NCI-H524 treated with DMSO at 0.1 percent for 48 hours (cell line): ENCODE data around the gene SHC2.
A peak's percentile ranks its signal among the peaks of the same experiment; 100 is the strongest.
"Not testable (repeated sequence)": the region's sequence is repeated elsewhere in the genome, so short reads cannot be mapped to it uniquely, and the experiment has no call there.

ENCODE experiments used
- DNase-seq: peaks from one replicate; lab custom pipeline; 2025; lab: John Stamatoyannopoulos, UW

The SHC2 gene

GRCh38 chr19:492091-492531, 31.3 kb upstream of the SHC2 start:
- DNase-seq = no peak

GRCh38 chr19:491146-491741, 30.4 kb upstream of the SHC2 start:
- no peak for DNase-seq

GRCh38 chr19:489418-490196, 28.8 kb upstream of the SHC2 start:
- DNase-seq = no peak

- peak; percentile 43 for DNase-seq
Observed at GRCh38 chr19:488505-489417, 27.9 kb upstream of the SHC2 start.

GRCh38 chr19:485583-486236, 24.9 kb upstream of the SHC2 start:
- peak; percentile 34 for DNase-seq

GRCh38 chr19:485077-485476, 24.2 kb upstream of the SHC2 start:
- DNase-seq = no peak

- no peak for DNase-seq
Observed at GRCh38 chr19:484494-484893, 23.7 kb upstream of the SHC2 start.

- no peak for DNase-seq
Observed at GRCh38 chr19:483332-484072, 22.7 kb upstream of the SHC2 start.

- DNase-seq = no peak
Observed at GRCh38 chr19:482186-483041, 21.6 kb upstream of the SHC2 start.

- DNase-seq = not testable (repeated sequence)
Observed at GRCh38 chr19:481100-481499, 20.3 kb upstream of the SHC2 start.

- no peak for DNase-seq
Observed at GRCh38 chr19:480016-480855, 19.4 kb upstream of the SHC2 start.

- DNase-seq = no peak
Observed at GRCh38 chr19:478976-479375, 18.1 kb upstream of the SHC2 start.

GRCh38 chr19:478236-478903, 17.5 kb upstream of the SHC2 start:
- no peak for DNase-seq

- DNase-seq = no peak
Observed at GRCh38 chr19:475360-475759, 14.5 kb upstream of the SHC2 start.

GRCh38 chr19:474126-475078, 13.6 kb upstream of the SHC2 start:
- no peak for DNase-seq

GRCh38 chr19:472005-472858, 11.4 kb upstream of the SHC2 start:
- no peak for DNase-seq

GRCh38 chr19:470701-471100, 9.9 kb upstream of the SHC2 start:
- DNase-seq = no peak
